GM19193 (cell line): ENCODE data around the gene PTK6.

Experiments
- POLR2A ChIP-seq: IDR thresholded peaks from 4 replicates; pipeline ENCODE4 v1.6.1; 2011; ENCODE audit not compliant: insufficient read depth, insufficient read length; ENCODE audit errors: extremely low read depth

PTK6 gene

DNA sequence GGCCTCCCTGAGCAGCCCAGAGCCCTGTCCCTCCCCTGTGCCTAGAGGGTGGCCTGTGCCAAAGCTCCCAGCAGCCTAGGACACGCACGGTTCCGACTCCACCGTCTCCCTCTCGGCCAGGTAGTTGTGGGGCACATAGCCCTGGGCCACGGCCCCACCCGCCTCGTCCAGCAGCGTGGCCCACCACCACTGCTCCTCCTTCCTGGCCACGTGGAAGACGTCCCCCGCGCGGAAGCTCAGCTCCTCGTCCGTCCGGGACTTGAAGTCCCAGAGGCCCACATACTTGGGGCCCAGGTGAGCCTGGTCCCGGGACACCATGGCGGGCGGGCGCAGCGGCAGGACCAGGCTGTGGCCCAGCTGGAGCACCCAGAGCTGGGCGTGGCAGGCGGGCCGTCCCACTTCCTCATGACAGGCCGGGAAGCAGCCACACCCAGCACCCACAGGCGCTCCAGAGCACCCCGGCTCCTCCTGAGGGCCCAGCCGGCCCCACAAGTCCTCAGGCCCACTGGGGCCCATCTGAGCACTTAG, at the start of gene PTK6:
TSS of gene PTK6 (minus strand) at position 380 of the 528 bp plus-strand sequence. CDS start at position 318, 62 bp downstream.
- no peak for TF ChIP-seq POLR2A

DNA sequence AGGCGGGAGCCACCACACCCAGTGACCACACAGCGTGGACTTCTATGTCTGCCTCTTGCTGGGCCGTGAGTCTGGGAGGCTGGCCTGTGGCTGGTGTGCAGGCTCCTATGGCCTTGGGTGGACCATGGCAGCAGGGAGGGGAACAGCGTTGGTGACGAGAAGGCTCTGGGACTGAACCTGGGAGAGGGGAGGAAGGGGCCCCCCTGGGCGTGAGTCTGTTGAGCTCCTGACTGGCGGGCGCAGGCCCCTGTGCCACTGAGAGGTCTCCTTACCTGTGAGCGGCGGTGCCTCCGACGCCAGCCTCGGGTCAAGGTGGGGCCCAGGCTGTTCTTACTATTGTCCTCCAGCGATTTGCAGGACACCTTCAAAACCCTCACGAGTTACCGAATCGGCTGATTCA, 49.6 kb upstream of the PTK6 start:
- no peak for TF ChIP-seq POLR2A

DNA sequence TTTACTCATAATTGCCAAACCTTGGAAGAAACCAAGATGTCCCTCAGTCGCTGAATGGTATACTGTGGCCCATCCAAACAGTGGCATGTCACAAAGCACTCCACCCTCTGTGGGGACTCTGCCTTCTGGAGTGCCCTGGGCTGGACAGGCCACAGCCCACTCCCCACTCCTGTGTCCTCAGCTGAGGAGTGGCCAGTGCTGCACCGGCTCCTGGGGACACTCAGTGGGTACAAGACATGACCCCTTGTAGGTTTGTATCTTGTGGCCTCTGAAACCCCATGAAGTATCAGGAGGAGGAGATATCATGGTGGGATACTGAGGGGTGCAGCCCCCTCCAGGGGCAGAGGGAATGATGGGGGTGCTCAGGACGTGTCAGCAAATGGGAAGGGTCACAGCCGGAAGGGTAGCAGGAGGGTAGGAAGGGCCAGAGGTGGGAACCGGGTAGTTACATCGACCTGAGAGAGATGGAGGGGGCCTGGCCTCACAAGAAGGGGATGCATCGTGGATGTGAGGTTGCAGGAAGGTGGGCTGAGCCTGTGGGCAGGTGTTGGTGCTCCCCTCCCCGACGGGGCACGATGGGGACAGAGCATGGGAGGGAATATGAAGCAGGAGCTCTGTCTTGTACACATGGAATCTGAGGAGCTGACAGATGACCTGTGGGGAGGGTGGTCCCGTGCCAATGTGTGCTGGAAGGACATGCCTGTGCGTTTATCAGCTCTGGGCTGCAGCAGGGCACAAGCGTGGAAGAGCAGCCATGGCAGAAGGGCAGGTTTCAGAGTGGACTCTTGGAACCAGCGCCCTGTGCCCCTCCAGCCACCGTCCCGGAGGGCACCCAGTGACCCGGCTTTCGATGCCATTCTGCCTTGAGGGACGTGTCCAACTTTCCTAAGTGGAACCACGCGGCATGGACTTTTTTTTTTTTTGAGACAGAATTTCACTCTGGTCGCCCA, 48.7 kb upstream of the PTK6 start:
- TF ChIP-seq POLR2A = no peak

- no peak for TF ChIP-seq POLR2A
Measured at GRCh38 chr20:63582382-63583063, 45.3 kb upstream of the PTK6 start.

DNA sequence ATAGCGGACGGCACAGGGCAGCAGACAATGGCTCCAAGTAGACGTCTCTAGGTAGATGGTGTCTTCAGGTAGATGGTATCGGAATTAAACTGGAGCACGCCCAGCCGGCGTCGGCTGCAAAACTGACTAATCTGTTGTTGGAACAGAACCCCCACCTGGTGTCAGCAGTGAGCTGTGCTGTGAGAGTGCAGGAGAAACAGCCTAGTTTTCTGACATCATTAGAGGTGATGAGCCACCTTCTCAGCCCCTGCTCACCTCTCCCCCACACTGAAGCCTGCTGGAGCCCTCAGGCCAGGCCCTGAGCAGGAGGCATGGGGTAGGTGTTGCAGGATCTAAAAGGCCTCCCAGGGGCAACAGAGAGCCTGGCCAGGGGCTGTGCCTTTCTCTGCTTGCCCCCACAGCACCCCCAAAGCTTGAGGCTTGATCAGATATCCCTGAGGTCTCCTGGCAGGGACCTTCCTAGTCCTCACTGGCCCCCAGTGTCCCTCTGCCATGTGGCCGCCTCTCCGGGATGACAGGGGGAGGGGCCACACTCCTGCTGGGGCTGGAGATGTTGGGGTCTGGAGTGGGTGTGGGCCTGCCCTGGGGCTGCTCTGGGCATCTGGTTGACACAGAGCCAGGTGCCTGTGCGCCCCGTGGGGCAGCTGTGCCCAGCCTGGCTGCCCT, 43.8 kb upstream of the PTK6 start:
- TF ChIP-seq POLR2A = no peak

GRCh38 chr20:63579017-63579694, 42.0 kb upstream of the PTK6 start:
- TF ChIP-seq POLR2A = no peak

- no peak for TF ChIP-seq POLR2A
Measured at GRCh38 chr20:63578224-63579016, 41.2 kb upstream of the PTK6 start.

DNA sequence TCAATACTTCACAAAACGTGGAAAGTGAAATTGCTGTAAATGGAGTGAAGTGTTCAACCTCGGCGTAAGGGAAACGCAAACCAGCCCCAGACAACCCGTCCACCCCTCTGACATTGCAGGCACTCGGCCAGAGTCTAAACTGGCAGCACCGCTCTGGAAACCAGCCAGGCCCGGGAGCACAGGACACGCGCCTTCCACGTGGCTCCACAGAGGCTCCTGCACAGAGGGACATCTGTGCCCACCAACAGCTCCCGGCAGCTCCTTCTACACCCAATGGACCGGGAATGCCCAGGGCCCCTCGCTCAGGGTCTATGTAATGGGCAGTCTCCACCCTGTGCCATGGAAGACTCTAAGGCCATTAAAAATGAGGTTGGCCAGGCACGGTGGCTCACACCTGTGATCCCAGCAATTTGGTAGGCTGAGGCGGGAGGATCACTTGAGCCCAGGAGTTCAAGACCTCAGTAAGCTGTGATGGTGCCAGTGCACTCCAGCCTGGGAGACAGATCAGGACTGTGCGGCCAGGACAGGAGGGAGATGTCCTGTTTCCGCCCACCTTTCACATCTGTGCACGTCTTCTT, 40.2 kb upstream of the PTK6 start:
- TF ChIP-seq POLR2A = no peak

- no peak for TF ChIP-seq POLR2A
Measured at GRCh38 chr20:63576311-63576710, 39.1 kb upstream of the PTK6 start.

GRCh38 chr20:63574829-63575743, 37.9 kb upstream of the PTK6 start:
- no peak for TF ChIP-seq POLR2A

DNA sequence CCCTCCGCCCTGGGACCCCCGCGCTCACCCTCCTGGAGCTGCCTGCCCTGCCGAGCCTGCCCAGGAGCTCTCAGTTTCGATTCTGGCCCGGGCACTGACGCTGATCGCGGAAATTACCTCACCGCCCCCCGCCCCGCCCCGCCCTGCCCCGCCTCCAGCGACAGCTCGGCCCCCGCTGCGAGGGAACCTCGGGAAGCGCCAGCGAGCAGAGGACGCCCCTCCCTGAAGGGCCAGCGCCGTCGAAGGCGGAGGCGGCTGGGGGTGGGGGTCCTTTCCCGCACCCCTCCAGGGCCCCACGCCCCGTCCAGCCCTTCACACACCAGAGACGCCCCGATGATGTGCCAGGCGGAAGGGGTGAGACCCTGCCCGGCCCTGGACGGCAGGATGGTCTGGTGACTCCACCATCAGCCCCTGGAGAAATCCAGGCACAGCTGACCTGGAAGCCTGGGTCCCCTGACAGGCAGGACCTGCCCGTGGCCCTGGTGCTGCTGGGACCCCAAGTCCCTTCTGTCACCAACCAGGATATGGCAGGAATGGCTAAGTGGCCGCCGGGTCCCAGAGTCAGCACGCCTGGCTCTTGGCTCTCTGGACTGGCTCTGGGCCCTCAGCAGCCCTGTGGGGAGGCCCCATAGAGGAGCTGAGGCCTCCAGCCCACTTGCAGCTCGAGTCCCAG, 37.1 kb upstream of the PTK6 start, which contains the start of gene HELZ2:
TSS of gene HELZ2 (minus strand) at position 84 of the 673 bp plus-strand sequence. CDS start 1,854 bp downstream, outside the sequence.
- no peak for TF ChIP-seq POLR2A

DNA sequence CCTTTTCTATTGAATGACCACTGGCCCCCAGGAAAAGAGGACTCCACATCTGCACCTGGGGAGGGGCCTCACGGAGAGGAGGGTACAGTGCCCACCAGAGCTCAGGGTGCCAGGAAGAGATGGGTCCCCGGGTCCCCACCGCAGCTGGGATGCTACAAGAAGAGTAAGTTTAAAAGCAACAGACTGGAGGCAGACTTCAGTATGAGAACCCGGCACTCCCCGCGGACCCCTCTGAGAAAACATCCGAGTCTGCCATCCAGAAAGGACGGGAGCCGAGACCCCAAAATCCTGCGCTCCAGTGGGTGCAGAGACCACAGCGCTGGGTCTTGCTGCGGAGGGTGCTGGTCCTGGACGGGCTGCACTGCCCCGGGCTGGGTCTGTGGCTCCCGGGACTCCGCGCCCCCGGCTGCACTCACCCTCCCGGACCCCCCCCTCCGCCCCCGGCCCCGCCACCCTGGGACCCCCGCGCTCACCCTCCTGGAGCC, 36.5 kb upstream of the PTK6 start:
- TF ChIP-seq POLR2A = no peak
